Parathyroid adenoma (tissue), 2 donors: ENCODE measurements around the gene RFESD.

Source experiments
- H2AFZ ChIP-seq: fragments of 300-600 bp; sonication (generic); one replicate; pipeline ENCODE4 v1.7.0; 2017; ENCODE audit warnings: antibody characterized with exemption, mild to moderate bottlenecking
- H3K27ac ChIP-seq: fragments of 300-600 bp; sonication (generic); one replicate; pipeline ENCODE4 v1.7.0; 2017
- H3K27me3 ChIP-seq: fragments of 300-600 bp; sonication (generic); one replicate; pipeline ENCODE4 v1.7.0; 2017; ENCODE audit warnings: low read length; ENCODE audit not compliant: control insufficient read depth, insufficient read depth
- H3K36me3 ChIP-seq: fragments of 300-600 bp; sonication (generic); one replicate; pipeline ENCODE4 v1.7.0; 2017; ENCODE audit warnings: low read length; ENCODE audit not compliant: control insufficient read depth, insufficient read depth
- H3K4me1 ChIP-seq: fragments of 300-600 bp; sonication (generic); one replicate; pipeline ENCODE4 v1.7.0; 2017; ENCODE audit warnings: control low read depth
- H3K4me2 ChIP-seq: fragments of 300-600 bp; sonication (generic); one replicate; pipeline ENCODE4 v1.7.0; 2017; ENCODE audit warnings: low read length
- H3K4me3 ChIP-seq: fragments of 300-600 bp; sonication (generic); one replicate; pipeline ENCODE4 v1.7.0; 2017; ENCODE audit warnings: low read depth, low read length
- H3K79me2 ChIP-seq: fragments of 300-600 bp; sonication (generic); one replicate; pipeline ENCODE4 v1.7.0; 2017; ENCODE audit warnings: control low read depth
- H3K9ac ChIP-seq: fragments of 300-600 bp; sonication (generic); one replicate; pipeline ENCODE4 v1.7.0; 2017; ENCODE audit warnings: mild to moderate bottlenecking
- H3K9me3 ChIP-seq: fragments of 300-600 bp; sonication (generic); one replicate; pipeline ENCODE4 v1.7.0; 2017; ENCODE audit warnings: low read length; ENCODE audit not compliant: control insufficient read depth
- TF ChIP-seq, protein P1 (sequence below): fragments of 300-600 bp; sonication (generic); IDR thresholded peaks from one replicate; pipeline ENCODE4 v1.7.0; 2017; ENCODE audit warnings: antibody characterized with exemption, mild to moderate bottlenecking
- donor health status: primary hyperparathyroidism.

The RFESD gene

DNA sequence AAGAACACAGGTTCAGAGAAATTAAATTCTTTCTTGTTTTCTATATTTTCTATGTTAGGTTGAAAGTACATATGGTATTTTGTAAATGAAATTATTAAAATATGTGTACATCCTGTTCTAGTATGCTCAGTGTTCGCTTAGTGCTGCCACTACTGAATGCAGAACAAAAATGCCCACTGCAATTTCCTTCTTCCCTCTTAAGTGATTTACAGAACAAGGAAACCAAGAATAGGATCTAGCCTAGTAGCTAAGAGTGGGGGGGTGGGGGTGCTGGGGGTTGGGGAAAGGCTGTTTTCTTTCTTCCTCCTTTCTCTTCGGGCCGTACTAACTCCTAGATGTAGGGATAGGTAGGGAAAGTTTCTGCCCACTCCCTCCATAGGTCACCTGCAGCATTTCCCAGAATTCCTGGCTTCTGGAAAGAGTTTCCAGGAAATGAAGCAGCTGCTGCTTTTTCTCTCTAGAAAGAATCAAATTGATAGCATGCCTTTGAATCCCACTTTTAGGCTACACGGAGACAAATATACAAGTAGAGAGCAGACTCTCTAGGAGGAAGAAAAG lies 20.6 kb downstream of the RFESD start:
- H3K9ac ChIP-seq = no peak overlapping the region
- no peaks in the 10 kb centered on the region for H3K27me3 ChIP-seq
- peaks cover 7% of the 10 kb centered on the region for H3K4me1 ChIP-seq
- H3K4me3 ChIP-seq = no peak overlapping the region
- no peaks in the 10 kb centered on the region for H3K36me3 ChIP-seq
- H3K9me3 ChIP-seq = no peaks in the 10 kb centered on the region
- no peak overlapping the region for H2AFZ ChIP-seq
- no peaks in the 10 kb centered on the region for H3K79me2 ChIP-seq
- H3K4me2 ChIP-seq = no peak overlapping the region
- TF ChIP-seq, protein P1, sequence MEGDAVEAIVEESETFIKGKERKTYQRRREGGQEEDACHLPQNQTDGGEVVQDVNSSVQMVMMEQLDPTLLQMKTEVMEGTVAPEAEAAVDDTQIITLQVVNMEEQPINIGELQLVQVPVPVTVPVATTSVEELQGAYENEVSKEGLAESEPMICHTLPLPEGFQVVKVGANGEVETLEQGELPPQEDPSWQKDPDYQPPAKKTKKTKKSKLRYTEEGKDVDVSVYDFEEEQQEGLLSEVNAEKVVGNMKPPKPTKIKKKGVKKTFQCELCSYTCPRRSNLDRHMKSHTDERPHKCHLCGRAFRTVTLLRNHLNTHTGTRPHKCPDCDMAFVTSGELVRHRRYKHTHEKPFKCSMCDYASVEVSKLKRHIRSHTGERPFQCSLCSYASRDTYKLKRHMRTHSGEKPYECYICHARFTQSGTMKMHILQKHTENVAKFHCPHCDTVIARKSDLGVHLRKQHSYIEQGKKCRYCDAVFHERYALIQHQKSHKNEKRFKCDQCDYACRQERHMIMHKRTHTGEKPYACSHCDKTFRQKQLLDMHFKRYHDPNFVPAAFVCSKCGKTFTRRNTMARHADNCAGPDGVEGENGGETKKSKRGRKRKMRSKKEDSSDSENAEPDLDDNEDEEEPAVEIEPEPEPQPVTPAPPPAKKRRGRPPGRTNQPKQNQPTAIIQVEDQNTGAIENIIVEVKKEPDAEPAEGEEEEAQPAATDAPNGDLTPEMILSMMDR = no peak
- H3K27ac ChIP-seq = no peak overlapping the region

DNA sequence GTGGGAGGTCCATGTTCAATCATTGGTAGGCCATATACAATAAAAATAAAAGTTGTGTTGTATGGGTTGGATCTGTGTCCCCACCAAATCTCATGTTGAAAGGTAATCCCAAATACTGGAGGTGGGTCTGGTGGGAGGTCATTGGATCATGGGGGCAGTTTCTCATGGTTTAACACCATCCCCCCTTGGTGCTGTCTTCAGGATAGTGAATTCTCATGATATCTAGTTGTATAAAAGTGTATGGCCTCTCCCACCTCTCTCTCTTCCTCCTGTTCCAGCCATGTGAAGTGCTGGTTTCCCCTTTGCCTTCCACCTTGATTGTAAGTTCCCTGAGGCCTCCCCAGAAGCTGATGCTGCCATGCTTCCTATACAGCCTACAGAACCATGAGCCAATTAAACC lies 21.1 kb downstream of the RFESD start:
- Histone ChIP-seq H3K36me3 (no peaks in the 10 kb centered on the region), H3K9me3 (no peaks in the 10 kb centered on the region), H3K4me1 (peaks cover 7% of the 10 kb centered on the region), H3K4me2 (no peak overlapping the region), H2AFZ (no peak overlapping the region), H3K4me3 (no peak overlapping the region), H3K9ac (no peak overlapping the region), H3K79me2 (no peaks in the 10 kb centered on the region), H3K27me3 (no peaks in the 10 kb centered on the region), H3K27ac (no peak overlapping the region)
- TF ChIP-seq, protein P1 = no peak

DNA sequence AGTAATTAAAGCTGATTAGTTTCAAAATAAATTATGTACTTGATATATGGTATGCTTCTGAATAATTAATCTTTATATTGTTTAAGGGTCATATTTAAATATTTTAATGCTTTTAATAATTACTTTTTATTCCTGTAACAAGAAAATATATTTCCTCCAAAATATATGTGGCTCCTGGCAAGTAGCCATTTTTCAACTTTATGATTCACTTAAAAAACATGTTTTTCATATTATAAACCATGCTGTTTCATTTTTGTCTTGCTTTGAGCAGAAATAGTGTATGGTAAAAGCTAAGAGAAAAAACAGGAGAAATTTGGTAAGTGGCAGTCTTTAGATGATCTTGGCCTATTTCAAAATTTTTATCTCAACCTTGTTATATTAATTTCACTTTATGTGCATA lies 21.6 kb downstream of the RFESD start:
- H3K27me3 ChIP-seq = no peaks in the 10 kb centered on the region
- H3K4me2 ChIP-seq = no peak overlapping the region
- H3K79me2 ChIP-seq = no peaks in the 10 kb centered on the region
- H2AFZ ChIP-seq = no peak overlapping the region
- H3K4me1 ChIP-seq = peaks cover 7% of the 10 kb centered on the region
- H3K4me3 ChIP-seq = no peak overlapping the region
- TF ChIP-seq, protein P1 = no peak
- H3K9ac ChIP-seq = no peak overlapping the region
- no peaks in the 10 kb centered on the region for H3K36me3 ChIP-seq
- no peaks in the 10 kb centered on the region for H3K9me3 ChIP-seq
- H3K27ac ChIP-seq = no peak overlapping the region

DNA sequence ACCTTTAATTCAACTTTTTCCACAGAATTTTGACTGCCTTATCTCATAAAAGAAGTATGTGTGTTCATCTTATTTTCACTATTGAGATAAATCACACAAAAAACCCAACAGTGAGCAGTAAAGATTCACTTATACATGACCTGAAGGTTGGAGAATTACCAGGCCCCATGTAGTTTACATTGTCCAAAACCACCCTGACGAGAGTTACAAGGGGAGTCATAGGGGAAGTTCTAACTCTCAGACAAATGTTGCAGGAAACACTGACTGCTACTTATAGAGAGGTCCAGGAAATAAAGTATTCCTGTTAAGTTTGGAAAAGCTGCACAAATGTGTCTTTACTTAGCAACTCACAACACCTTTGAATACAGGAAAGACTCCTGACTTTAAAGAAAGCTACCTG lies 22.2 kb downstream of the RFESD start:
- no peak overlapping the region for H3K9ac ChIP-seq

DNA sequence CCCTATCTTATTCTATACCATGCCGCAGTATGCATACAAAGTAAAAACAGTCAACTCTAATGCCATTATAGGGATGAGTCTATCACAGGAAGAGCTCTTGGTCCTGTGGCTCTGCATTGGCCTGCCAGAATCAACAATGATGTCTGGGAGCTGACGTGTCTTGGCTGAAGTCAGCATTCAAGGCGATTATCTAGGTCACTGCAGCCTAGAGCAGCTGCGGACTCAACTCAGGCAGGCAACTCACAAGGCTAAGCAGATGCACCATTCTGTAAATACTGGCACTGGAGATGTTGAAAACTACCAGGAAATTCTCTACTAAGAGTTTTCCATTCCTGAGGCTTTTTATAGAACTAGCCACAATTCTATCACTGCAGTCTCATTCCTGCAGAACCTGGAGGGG lies 23.0 kb downstream of the RFESD start:
- Histone ChIP-seq H3K9me3 (no peaks in the 10 kb centered on the region), H2AFZ (peak overlapping the region; percentile 45), H3K4me3 (no peak overlapping the region), H3K36me3 (no peaks in the 10 kb centered on the region), H3K79me2 (no peaks in the 10 kb centered on the region), H3K9ac (no peak overlapping the region), H3K27ac (no peak overlapping the region), H3K27me3 (no peaks in the 10 kb centered on the region), H3K4me2 (no peak overlapping the region), H3K4me1 (peaks cover 7% of the 10 kb centered on the region)
- TF ChIP-seq, protein P1 = no peak

More for the DNA sequence above, 22.2 kb downstream of the RFESD start:
- no peaks in the 10 kb centered on the region for H3K27me3 ChIP-seq
- peaks cover 7% of the 10 kb centered on the region for H3K4me1 ChIP-seq
- H3K4me2 ChIP-seq = no peak overlapping the region
- no peak overlapping the region for H3K4me3 ChIP-seq
- no peaks in the 10 kb centered on the region for H3K79me2 ChIP-seq
- H3K9me3 ChIP-seq = no peaks in the 10 kb centered on the region
- H3K36me3 ChIP-seq = no peaks in the 10 kb centered on the region
- H2AFZ ChIP-seq = no peak overlapping the region
- TF ChIP-seq, protein P1 = no peak
- no peak overlapping the region for H3K27ac ChIP-seq
